ENCODE data around the gene USP5.
"Not testable (repeated sequence)": the region's sequence is repeated elsewhere in the genome, so short reads cannot be mapped to it uniquely, and the experiment has no call there.

Gene USP5

GRCh38 chr12:6868211-6869048 lies 16.5 kb downstream of the USP5 start:
- Histone ChIP-seq H3K9me3 (ENCODE audit: control insufficient read depth, insufficient read depth, low read length) (no peaks in the 10 kb centered on the region), H3K27ac (ENCODE audit: low read depth, low read length) (peak overlapping the region; percentile 85), H3K9me2 (replicated peaks; ENCODE audit: control insufficient read depth, low read length) (no peaks in the 10 kb centered on the region), H3F3A (ENCODE audit: control insufficient read depth, insufficient read depth) (peaks cover 32% of the 10 kb centered on the region), H3K79me2 (ENCODE audit: control insufficient read depth, low read length) (peaks cover 40% of the 10 kb centered on the region), H3K4me2 (ENCODE audit: low read length) (peak overlapping the region; percentile 88), H3K36me3 (ENCODE audit: control insufficient read depth, low read length) (peaks cover 86% of the 10 kb centered on the region), H3K27me3 (ENCODE audit: control insufficient read depth, low read length) (no peaks in the 10 kb centered on the region; the same call in 1 of the 2 replicates), H3K4me1 (ENCODE audit: control insufficient read depth, low read length) (peaks cover 50% of the 10 kb centered on the region), H4K20me1 (ENCODE audit: control insufficient read depth, insufficient read depth, low read depth, low read length) (peaks cover 24% of the 10 kb centered on the region), H3K4me3 (ENCODE audit: low read length) (peak overlapping the region; percentile 99)
- TF ChIP-seq, protein P1, sequence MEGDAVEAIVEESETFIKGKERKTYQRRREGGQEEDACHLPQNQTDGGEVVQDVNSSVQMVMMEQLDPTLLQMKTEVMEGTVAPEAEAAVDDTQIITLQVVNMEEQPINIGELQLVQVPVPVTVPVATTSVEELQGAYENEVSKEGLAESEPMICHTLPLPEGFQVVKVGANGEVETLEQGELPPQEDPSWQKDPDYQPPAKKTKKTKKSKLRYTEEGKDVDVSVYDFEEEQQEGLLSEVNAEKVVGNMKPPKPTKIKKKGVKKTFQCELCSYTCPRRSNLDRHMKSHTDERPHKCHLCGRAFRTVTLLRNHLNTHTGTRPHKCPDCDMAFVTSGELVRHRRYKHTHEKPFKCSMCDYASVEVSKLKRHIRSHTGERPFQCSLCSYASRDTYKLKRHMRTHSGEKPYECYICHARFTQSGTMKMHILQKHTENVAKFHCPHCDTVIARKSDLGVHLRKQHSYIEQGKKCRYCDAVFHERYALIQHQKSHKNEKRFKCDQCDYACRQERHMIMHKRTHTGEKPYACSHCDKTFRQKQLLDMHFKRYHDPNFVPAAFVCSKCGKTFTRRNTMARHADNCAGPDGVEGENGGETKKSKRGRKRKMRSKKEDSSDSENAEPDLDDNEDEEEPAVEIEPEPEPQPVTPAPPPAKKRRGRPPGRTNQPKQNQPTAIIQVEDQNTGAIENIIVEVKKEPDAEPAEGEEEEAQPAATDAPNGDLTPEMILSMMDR (IDR thresholded peaks at IDR 0.05; ENCODE audit: low read depth, low read length, poor library complexity, severe bottlenecking), result peak; percentile 23
- no peak for TF ChIP-seq EZH2phosphoT487 (IDR thresholded peaks at IDR 0.05; ENCODE audit: borderline replicate concordance, low read length)

DNA sequence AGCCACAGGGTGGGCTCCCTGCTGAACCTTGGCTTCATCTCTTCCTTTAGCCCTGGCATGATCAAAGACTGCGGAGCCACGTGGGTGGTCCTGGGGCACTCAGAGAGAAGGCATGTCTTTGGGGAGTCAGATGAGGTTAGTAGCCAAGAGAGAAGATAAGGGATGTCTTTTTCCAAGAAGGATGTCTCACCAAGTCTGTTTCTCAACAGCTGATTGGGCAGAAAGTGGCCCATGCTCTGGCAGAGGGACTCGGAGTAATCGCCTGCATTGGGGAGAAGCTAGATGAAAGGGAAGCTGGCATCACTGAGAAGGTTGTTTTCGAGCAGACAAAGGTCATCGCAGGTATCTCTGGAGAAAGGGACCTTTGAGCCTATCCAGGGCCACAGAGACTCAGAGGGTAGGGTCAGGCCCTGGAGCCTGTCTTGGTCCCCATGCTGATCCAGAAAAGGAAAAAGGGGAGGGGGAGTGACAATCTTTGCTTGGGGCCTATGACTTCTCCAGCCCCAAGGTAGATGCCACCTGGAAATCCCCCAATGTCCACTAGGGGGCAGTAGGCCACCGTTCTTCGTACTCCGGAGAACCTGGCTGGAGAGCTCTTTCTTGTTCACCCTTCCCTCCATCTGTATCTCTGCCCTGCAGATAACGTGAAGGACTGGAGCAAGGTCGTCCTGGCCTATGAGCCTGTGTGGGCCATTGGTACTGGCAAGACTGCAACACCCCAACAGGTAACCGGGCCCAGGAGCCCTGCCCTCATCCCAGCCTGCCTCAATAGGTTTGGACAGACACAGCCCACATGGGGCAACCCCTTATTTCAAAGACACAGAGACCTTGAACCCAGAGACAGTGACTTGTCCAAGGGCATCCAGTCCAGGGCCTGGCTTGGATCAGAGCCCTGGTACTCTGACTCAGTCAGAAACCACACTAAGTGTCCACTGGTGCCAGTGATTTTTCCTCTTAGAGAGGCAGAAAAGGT lies 17.4 kb downstream of the USP5 start:
- no peak for TF ChIP-seq EZH2phosphoT487 (IDR thresholded peaks at IDR 0.05; ENCODE audit: borderline replicate concordance, low read length)
- TF ChIP-seq, protein P1 (IDR thresholded peaks at IDR 0.05; ENCODE audit: low read depth, low read length, poor library complexity, severe bottlenecking), result peak; percentile 83
- Histone ChIP-seq H3F3A (ENCODE audit: control insufficient read depth, insufficient read depth) (peaks cover 34% of the 10 kb centered on the region), H3K4me1 (ENCODE audit: control insufficient read depth, low read length) (peaks cover 56% of the 10 kb centered on the region)

GRCh38 chr12:6870304-6870703 lies 18.4 kb downstream of the USP5 start:
- H4K20me1 ChIP-seq (ENCODE audit: control insufficient read depth, insufficient read depth, low read depth, low read length), result peaks cover 24% of the 10 kb centered on the region
- H3K4me1 ChIP-seq (ENCODE audit: control insufficient read depth, low read length), result peaks cover 56% of the 10 kb centered on the region
- H3K9me2 ChIP-seq (replicated peaks; ENCODE audit: control insufficient read depth, low read length); H3K4me3 ChIP-seq (ENCODE audit: low read length); H3K9me3 ChIP-seq (ENCODE audit: control insufficient read depth, insufficient read depth, low read length); H3K27ac ChIP-seq (ENCODE audit: low read depth, low read length); H3K27me3 ChIP-seq (ENCODE audit: control insufficient read depth, low read length): not testable (repeated sequence)
- H3K79me2 ChIP-seq (ENCODE audit: control insufficient read depth, low read length), result peaks cover 40% of the 10 kb centered on the region
- peak overlapping the region; percentile 88; the same call in 1 of the 2 replicates for H3K4me2 ChIP-seq (ENCODE audit: low read length)
- H3F3A ChIP-seq (ENCODE audit: control insufficient read depth, insufficient read depth), result peaks cover 34% of the 10 kb centered on the region
- peaks cover 76% of the 10 kb centered on the region for H3K36me3 ChIP-seq (ENCODE audit: control insufficient read depth, low read length)

More for the DNA sequence above, 17.4 kb downstream of the USP5 start:
- Histone ChIP-seq H3K9me3 (ENCODE audit: control insufficient read depth, insufficient read depth, low read length) (no peaks in the 10 kb centered on the region), H3K27ac (ENCODE audit: low read depth, low read length) (peak overlapping the region; percentile 85), H3K27me3 (ENCODE audit: control insufficient read depth, low read length) (no peaks in the 10 kb centered on the region; the same call in 1 of the 2 replicates), H3K79me2 (ENCODE audit: control insufficient read depth, low read length) (peaks cover 40% of the 10 kb centered on the region), H3K9me2 (replicated peaks; ENCODE audit: control insufficient read depth, low read length) (no peaks in the 10 kb centered on the region), H4K20me1 (ENCODE audit: control insufficient read depth, insufficient read depth, low read depth, low read length) (peaks cover 24% of the 10 kb centered on the region), H3K4me3 (ENCODE audit: low read length) (peak overlapping the region; percentile 99), H3K4me2 (ENCODE audit: low read length) (peak overlapping the region; percentile 88), H3K36me3 (ENCODE audit: control insufficient read depth, low read length) (peaks cover 78% of the 10 kb centered on the region)
